ENCODE results near the gene PRSS48.

GRCh38 chr4:151260526-151260925, 16.4 kb upstream of the PRSS48 start:
- TF ChIP-seq POLR2AphosphoS5 (IDR thresholded peaks at IDR 0.05): no peak
- no peak for TF ChIP-seq EP300 (IDR thresholded peaks at IDR 0.05)
- no peak for TF ChIP-seq POLR2A (IDR thresholded peaks at IDR 0.05)
- TF ChIP-seq, protein P1, sequence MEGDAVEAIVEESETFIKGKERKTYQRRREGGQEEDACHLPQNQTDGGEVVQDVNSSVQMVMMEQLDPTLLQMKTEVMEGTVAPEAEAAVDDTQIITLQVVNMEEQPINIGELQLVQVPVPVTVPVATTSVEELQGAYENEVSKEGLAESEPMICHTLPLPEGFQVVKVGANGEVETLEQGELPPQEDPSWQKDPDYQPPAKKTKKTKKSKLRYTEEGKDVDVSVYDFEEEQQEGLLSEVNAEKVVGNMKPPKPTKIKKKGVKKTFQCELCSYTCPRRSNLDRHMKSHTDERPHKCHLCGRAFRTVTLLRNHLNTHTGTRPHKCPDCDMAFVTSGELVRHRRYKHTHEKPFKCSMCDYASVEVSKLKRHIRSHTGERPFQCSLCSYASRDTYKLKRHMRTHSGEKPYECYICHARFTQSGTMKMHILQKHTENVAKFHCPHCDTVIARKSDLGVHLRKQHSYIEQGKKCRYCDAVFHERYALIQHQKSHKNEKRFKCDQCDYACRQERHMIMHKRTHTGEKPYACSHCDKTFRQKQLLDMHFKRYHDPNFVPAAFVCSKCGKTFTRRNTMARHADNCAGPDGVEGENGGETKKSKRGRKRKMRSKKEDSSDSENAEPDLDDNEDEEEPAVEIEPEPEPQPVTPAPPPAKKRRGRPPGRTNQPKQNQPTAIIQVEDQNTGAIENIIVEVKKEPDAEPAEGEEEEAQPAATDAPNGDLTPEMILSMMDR (IDR thresholded peaks at IDR 0.05): no peak
